GM18951 (cell line): ENCODE data around the gene HEPHL1.
"Not testable (repeated sequence)": the region's sequence is repeated elsewhere in the genome, so short reads cannot be mapped to it uniquely, and the experiment has no call there.

Source experiments
- POLR2A ChIP-seq: IDR thresholded peaks from 4 replicates; pipeline ENCODE4 v1.6.1; 2011; ENCODE audit warnings: mild to moderate bottlenecking; ENCODE audit not compliant: insufficient read length, insufficient read depth; ENCODE audit errors: extremely low read depth
- in situ Hi-C: fragments of 300-500 bp; cut with MboI; formaldehyde crosslinking; loops from one replicate; pipeline ENCODE4 v1.12.0; 2022; ENCODE audit warnings: low sequenced_read_pairs, mixed read lengths, inconsistent platforms; ENCODE audit not compliant: unreplicated experiment

The HEPHL1 gene

GRCh38 chr11:94020777-94021481 lies at the start of gene HEPHL1:
HEPHL1 (plus strand) TSS chr11:94021354; CDS start chr11:94021369, 15 bp downstream.
- in situ Hi-C loops = no loop called here
- no peak for TF ChIP-seq POLR2A

- TF ChIP-seq POLR2A = no peak
- in situ Hi-C loops = no loop called here
These were observed 48.4 kb upstream of the HEPHL1 start for GRCh38 chr11:93972790-93973189.

GRCh38 chr11:93973322-93974051 lies 47.7 kb upstream of the HEPHL1 start:
- in situ Hi-C loops = not testable (repeated sequence)

- no peak for TF ChIP-seq POLR2A
- in situ Hi-C loops = no loop called here
These were observed 46.4 kb upstream of the HEPHL1 start for GRCh38 chr11:93974759-93975158.

GRCh38 chr11:93976577-93977254 lies 44.4 kb upstream of the HEPHL1 start:
- in situ Hi-C loops = not testable (repeated sequence)

GRCh38 chr11:93983542-93984195 lies 37.5 kb upstream of the HEPHL1 start:
- TF ChIP-seq POLR2A = no peak
- in situ Hi-C loops = no loop called here

- in situ Hi-C loops = no loop called here
- TF ChIP-seq POLR2A = no peak
These were observed 37.0 kb upstream of the HEPHL1 start for GRCh38 chr11:93984196-93984567.

GRCh38 chr11:93984936-93985335 lies 36.2 kb upstream of the HEPHL1 start:
- TF ChIP-seq POLR2A = no peak
- in situ Hi-C loops = no loop called here

GRCh38 chr11:93986716-93987115 lies 34.4 kb upstream of the HEPHL1 start:
- TF ChIP-seq POLR2A = no peak
- in situ Hi-C loops = no loop called here

- in situ Hi-C loops = no loop called here
- TF ChIP-seq POLR2A = no peak
These were observed 32.7 kb upstream of the HEPHL1 start for GRCh38 chr11:93988455-93988854.

- no peak for TF ChIP-seq POLR2A
- in situ Hi-C loops = no loop called here
These were observed 32.2 kb upstream of the HEPHL1 start for GRCh38 chr11:93988912-93989311.

GRCh38 chr11:93993747-93994146 lies 27.4 kb upstream of the HEPHL1 start:
- TF ChIP-seq POLR2A = no peak
- in situ Hi-C loops = no loop called here

- in situ Hi-C loops = no loop called here
- TF ChIP-seq POLR2A = no peak
These were observed 23.4 kb upstream of the HEPHL1 start for GRCh38 chr11:93997741-93998140.
